GM19324 (cell line): ENCODE data around the gene CUL2.
"Not testable (repeated sequence)": the region's sequence is repeated elsewhere in the genome, so short reads cannot be mapped to it uniquely, and the experiment has no call there.

Experiments used
- ATAC-seq: cut with Tn5 transposase; IDR thresholded peaks from one replicate; pipeline ENCODE4 v1.9.1; 2021; ENCODE audit warnings: mild to moderate bottlenecking, moderate library complexity; ENCODE audit not compliant: unreplicated experiment, low FRiP score

The CUL2 gene

GRCh38 chr10:34985823-34986222, 104.3 kb downstream of the CUL2 start:
- no peak for ATAC-seq

- ATAC-seq: no peak
Measured at GRCh38 chr10:34985146-34985545, 105.0 kb downstream of the CUL2 start.

GRCh38 chr10:34981844-34982243, 108.3 kb downstream of the CUL2 start:
- ATAC-seq: no peak

- ATAC-seq: no peak
Measured at GRCh38 chr10:34979938-34980337, 110.2 kb downstream of the CUL2 start.

GRCh38 chr10:34978080-34978479, 112.1 kb downstream of the CUL2 start:
- ATAC-seq: no peak

GRCh38 chr10:34976380-34976910, 113.7 kb downstream of the CUL2 start:
- not testable (repeated sequence) for ATAC-seq

GRCh38 chr10:34974364-34975065, 115.6 kb downstream of the CUL2 start:
- ATAC-seq: not testable (repeated sequence)

GRCh38 chr10:34973757-34974156, 116.4 kb downstream of the CUL2 start:
- ATAC-seq: not testable (repeated sequence)

GRCh38 chr10:34973121-34973520, 117.0 kb downstream of the CUL2 start:
- ATAC-seq: not testable (repeated sequence)

GRCh38 chr10:34972591-34972990, 117.5 kb downstream of the CUL2 start:
- ATAC-seq: not testable (repeated sequence)

- not testable (repeated sequence) for ATAC-seq
Measured at GRCh38 chr10:34971606-34972334, 118.4 kb downstream of the CUL2 start.

GRCh38 chr10:34969171-34969570, 121.0 kb downstream of the CUL2 start:
- no peak for ATAC-seq

- no peak for ATAC-seq
Measured at GRCh38 chr10:34967335-34967880, 122.7 kb downstream of the CUL2 start.

- ATAC-seq: no peak
Measured at GRCh38 chr10:34966451-34966850, 123.7 kb downstream of the CUL2 start.

- no peak for ATAC-seq
Measured at GRCh38 chr10:34966040-34966439, 124.1 kb downstream of the CUL2 start.

GRCh38 chr10:34964166-34964800, 125.9 kb downstream of the CUL2 start:
- ATAC-seq: no peak

GRCh38 chr10:34962866-34963265, 127.3 kb downstream of the CUL2 start:
- no peak for ATAC-seq

GRCh38 chr10:34960983-34961382, 129.2 kb downstream of the CUL2 start:
- ATAC-seq: no peak

GRCh38 chr10:34959786-34960185, 130.4 kb downstream of the CUL2 start:
- no peak for ATAC-seq

- no peak for ATAC-seq
Measured at GRCh38 chr10:34959321-34959720, 130.8 kb downstream of the CUL2 start.
